ENCODE data around the gene DNAJC11.

DNAJC11 gene

GRCh38 chr1:6691507-6691906 is 10.1 kb downstream of the DNAJC11 start:
- Histone ChIP-seq H3K4me1 (no peaks in the 10 kb centered on the region), H3K4me2 (ENCODE audit: low read length) (no peak overlapping the region), H3K9ac (no peak overlapping the region), H3K27me3 (ENCODE audit: control insufficient read depth, insufficient read depth, low read length) (no peaks in the 10 kb centered on the region), H3K79me2 (peaks cover 13% of the 10 kb centered on the region), H3K4me3 (ENCODE audit: low read depth, low read length) (no peak overlapping the region), H3K27ac (no peak overlapping the region), H3K36me3 (ENCODE audit: control insufficient read depth, insufficient read depth, low read length) (no peaks in the 10 kb centered on the region), H3K9me3 (ENCODE audit: control insufficient read depth, low read length) (no peaks in the 10 kb centered on the region), H2AFZ (no peak overlapping the region)
- no peak for TF ChIP-seq CTCF (IDR thresholded peaks at IDR 0.05)

GRCh38 chr1:6690186-6690585 is 11.4 kb downstream of the DNAJC11 start:
- Histone ChIP-seq H3K27me3 (ENCODE audit: control insufficient read depth, insufficient read depth, low read length) (no peaks in the 10 kb centered on the region), H3K9ac (no peak overlapping the region), H3K27ac (no peak overlapping the region), H2AFZ (no peak overlapping the region), H3K9me3 (ENCODE audit: control insufficient read depth, low read length) (no peaks in the 10 kb centered on the region), H3K79me2 (peaks cover 13% of the 10 kb centered on the region), H3K36me3 (ENCODE audit: control insufficient read depth, insufficient read depth, low read length) (no peaks in the 10 kb centered on the region), H3K4me3 (ENCODE audit: low read depth, low read length) (no peak overlapping the region), H3K4me2 (ENCODE audit: low read length) (no peak overlapping the region), H3K4me1 (no peaks in the 10 kb centered on the region)
- TF ChIP-seq CTCF (IDR thresholded peaks at IDR 0.05), result no peak

GRCh38 chr1:6688757-6689156 is 12.9 kb downstream of the DNAJC11 start:
- no peak overlapping the region for H3K9ac ChIP-seq
- no peaks in the 10 kb centered on the region for H3K36me3 ChIP-seq (ENCODE audit: control insufficient read depth, insufficient read depth, low read length)
- H3K79me2 ChIP-seq, result peaks cover 5% of the 10 kb centered on the region
- H3K9me3 ChIP-seq (ENCODE audit: control insufficient read depth, low read length), result no peaks in the 10 kb centered on the region
- no peaks in the 10 kb centered on the region for H3K4me1 ChIP-seq
- H3K27me3 ChIP-seq (ENCODE audit: control insufficient read depth, insufficient read depth, low read length), result no peaks in the 10 kb centered on the region
- no peak overlapping the region for H3K27ac ChIP-seq
- no peak overlapping the region for H2AFZ ChIP-seq
- no peak overlapping the region for H3K4me3 ChIP-seq (ENCODE audit: low read depth, low read length)
- no peak for TF ChIP-seq CTCF (IDR thresholded peaks at IDR 0.05)
- H3K4me2 ChIP-seq (ENCODE audit: low read length), result no peak overlapping the region

GRCh38 chr1:6688001-6688400 is 13.6 kb downstream of the DNAJC11 start:
- peaks cover 5% of the 10 kb centered on the region for H3K79me2 ChIP-seq
- H3K27ac ChIP-seq, result no peak overlapping the region
- H3K36me3 ChIP-seq (ENCODE audit: control insufficient read depth, insufficient read depth, low read length), result no peaks in the 10 kb centered on the region
- no peaks in the 10 kb centered on the region for H3K27me3 ChIP-seq (ENCODE audit: control insufficient read depth, insufficient read depth, low read length)
- no peak overlapping the region for H3K9ac ChIP-seq
- H3K9me3 ChIP-seq (ENCODE audit: control insufficient read depth, low read length), result no peaks in the 10 kb centered on the region
- no peak for TF ChIP-seq CTCF (IDR thresholded peaks at IDR 0.05)
- H3K4me1 ChIP-seq, result no peaks in the 10 kb centered on the region
- H2AFZ ChIP-seq, result no peak overlapping the region
- no peak overlapping the region for H3K4me3 ChIP-seq (ENCODE audit: low read depth, low read length)
- H3K4me2 ChIP-seq (ENCODE audit: low read length), result no peak overlapping the region

- no peak for TF ChIP-seq CTCF (IDR thresholded peaks at IDR 0.05)
- Histone ChIP-seq H3K9ac (no peak overlapping the region), H3K27ac (no peak overlapping the region), H3K9me3 (ENCODE audit: control insufficient read depth, low read length) (no peaks in the 10 kb centered on the region), H3K27me3 (ENCODE audit: control insufficient read depth, insufficient read depth, low read length) (no peaks in the 10 kb centered on the region), H3K79me2 (peaks cover 5% of the 10 kb centered on the region), H3K4me1 (no peaks in the 10 kb centered on the region), H2AFZ (no peak overlapping the region), H3K4me3 (ENCODE audit: low read depth, low read length) (no peak overlapping the region), H3K36me3 (ENCODE audit: control insufficient read depth, insufficient read depth, low read length) (no peaks in the 10 kb centered on the region), H3K4me2 (ENCODE audit: low read length) (no peak overlapping the region)
Measured at GRCh38 chr1:6686294-6686693, 15.3 kb downstream of the DNAJC11 start.
